Stimulated activated CD8-positive, alpha-beta memory T cell treated with anti-CD3 and anti-CD28 coated beads, Interleukin-12 subunit alpha, Interleukin-12 subunit beta, amount 100 ng/mL, for 4 hours (primary cell): ENCODE results near the gene PLCB4.

Experiments used
- DNase-seq: peaks from one replicate; pipeline ENCODE4 v3.0.0-alpha.2; 2020; ENCODE audit warnings: low read depth

Gene PLCB4

DNA sequence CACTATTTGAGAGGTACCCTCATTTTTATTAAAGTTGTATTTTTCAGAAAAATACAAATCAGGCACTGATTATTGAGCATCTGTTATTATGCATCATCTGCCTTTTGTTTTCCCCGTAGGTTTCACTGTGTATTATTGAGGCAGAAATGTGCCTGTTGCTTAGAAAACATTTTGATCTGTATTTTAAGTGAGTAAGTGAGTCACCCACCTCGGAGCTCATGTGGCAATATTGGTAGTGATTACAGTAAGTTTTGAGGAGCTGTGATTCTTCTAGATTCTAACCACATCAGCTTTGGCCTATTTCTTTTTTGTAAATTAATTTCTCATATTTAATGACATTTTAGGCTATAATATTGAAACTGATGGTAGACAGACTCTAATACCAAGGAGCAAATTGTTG, 385.9 kb downstream of the PLCB4 start:
- no peak for DNase-seq

GRCh38 chr20:9457136-9457535, 388.2 kb downstream of the PLCB4 start:
- no peak for DNase-seq

GRCh38 chr20:9458138-9458796, 389.4 kb downstream of the PLCB4 start:
- no peak for DNase-seq

GRCh38 chr20:9460518-9460917, 391.6 kb downstream of the PLCB4 start:
- no peak for DNase-seq

- no peak for DNase-seq
These were observed 399.1 kb downstream of the PLCB4 start for GRCh38 chr20:9467995-9468394.

DNA sequence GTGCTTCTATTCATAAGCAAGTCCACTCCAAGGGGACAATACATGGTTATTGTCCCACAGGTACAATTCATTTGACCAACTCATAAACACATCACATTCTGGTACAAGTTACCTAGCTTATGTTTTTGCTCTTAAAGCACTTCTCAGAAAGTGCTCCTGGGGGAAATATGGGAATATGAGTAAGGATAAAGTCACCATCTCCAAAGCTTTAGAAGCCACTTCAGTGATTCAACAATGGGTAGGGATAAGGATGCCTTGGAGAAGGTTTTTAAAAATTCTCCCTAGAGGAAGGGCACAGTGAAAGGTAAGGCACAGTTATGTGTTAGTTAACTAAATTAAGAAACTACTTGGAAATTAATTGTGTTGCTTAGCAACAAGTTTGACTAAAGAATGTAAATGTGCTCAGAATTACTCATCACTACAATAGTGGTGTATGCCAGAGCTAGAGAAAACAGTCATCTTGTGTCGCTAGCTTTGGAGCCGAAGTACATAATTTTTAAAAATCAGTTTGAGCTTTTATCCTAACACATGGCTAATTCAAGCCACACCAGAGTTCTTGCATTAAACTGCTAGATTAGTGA, 406.0 kb downstream of the PLCB4 start:
- no peak for DNase-seq

DNA sequence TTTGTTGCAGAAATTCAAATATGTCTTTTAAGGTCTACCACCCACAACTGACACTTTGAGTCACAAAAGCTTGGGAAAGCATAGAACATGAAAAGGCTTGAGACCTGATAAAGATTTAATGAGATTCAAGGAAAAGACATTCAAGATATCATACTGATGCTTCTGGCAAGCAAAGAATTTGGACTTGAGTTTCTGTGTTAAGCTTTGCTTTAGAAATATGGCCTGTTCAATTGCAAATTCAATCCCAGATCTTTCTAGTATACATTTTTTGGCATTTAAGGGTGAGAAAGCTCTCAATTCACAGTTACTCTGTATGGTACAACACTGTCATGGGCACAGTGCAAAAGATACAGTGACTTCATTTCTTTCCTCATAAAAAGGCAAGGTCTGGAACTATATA, 406.6 kb downstream of the PLCB4 start:
- DNase-seq: no peak

- no peak for DNase-seq
These were observed 407.3 kb downstream of the PLCB4 start for GRCh38 chr20:9476174-9476573.

GRCh38 chr20:9476637-9477036, 407.8 kb downstream of the PLCB4 start:
- DNase-seq: no peak

DNA sequence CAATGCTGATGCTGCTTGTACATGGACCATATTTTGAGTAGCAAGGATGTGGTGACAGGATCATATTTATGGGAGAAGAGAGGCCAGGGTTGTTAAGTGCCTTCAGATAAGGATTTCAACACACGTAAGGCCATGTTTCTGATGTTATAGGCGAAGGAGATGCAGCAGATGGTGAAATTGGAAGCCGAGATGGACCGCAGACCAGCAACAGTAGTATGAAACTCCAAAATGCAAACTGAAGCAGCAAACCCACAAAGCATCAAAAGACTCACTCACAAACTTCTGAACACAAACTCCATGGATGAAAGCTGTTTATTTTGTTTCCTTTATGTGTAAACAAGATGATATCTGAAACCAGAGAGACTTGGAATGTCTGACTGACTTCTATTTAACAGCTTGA, 409.9 kb downstream of the PLCB4 start:
- DNase-seq: no peak

DNA sequence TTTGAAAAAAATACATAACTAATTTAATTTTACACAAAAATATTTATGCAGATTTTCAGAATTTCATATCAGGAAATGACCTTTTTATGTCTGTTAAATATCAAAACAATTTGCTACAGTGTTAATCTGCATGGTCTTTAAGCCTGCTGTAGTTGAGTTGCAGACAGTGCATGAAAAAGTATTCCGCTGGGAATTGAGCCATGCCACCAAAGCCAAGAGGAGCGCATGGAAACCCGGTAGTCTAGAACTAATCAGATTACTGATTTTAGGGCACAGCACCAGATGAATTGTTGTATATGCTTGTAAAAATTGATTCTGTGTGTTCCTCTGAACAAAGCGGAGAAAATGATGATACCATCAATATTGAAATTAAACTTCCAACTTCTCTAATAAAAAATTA, 411.2 kb downstream of the PLCB4 start:
- no peak for DNase-seq

DNA sequence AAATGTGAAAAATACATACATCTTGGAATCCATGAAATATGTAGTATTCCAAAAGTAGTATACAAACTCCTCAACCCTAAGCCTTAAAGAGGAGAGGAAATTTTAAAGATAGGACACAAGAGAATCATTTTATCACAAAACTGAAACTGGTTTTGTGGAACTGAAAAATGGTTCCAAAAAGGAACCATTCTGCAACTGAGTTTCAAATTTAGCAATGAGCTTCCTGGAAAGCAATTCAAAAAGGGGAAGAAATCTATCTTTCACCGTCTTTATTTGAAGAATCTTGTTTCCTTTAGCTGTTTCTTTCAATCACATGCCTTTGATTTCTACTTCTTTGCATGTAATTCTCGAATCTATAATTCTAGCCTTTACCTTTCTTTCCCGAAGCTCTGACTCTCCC, 413.3 kb downstream of the PLCB4 start:
- no peak for DNase-seq

DNA sequence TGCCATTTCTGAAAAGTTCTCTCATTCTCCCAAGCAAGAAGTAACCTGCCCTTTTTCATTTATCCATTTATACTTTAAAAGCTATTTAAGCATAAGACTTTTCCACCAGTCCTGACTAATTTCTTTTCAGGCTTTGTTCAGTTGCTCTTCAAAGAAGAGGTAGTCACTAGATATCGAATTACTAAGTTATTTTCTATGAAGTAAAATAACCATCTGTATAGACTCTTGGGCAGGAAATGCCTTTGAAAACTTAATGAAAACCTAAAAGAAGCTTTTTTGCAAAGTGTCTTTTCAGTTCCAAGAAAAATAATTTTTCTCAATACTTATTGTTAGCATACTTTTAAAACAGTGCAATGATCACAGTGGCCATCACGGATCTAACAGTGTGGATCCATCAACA, 414.2 kb downstream of the PLCB4 start:
- no peak for DNase-seq

GRCh38 chr20:9485614-9486340, 416.9 kb downstream of the PLCB4 start:
- DNase-seq: no peak

- DNase-seq: no peak
These were observed 418.3 kb downstream of the PLCB4 start for GRCh38 chr20:9487231-9487630.

DNA sequence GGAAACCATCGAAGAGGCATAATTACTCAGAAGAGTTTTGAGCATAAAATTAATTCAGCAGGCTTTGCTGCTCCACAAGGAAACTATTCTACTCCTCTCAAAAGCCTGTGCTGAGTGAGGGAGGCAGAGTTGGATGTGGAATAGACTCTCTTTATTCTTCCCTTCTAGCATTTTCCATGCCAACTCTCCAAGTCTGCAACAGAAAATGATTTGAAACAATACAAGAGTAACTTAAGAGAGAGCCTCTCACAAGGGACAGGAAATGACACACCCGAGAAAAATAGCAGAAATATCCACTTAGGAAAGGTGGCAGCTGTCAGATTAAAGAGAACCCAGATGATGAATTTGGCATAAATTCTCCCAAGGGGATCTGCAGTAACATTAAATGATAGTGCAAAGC, 419.2 kb downstream of the PLCB4 start:
- DNase-seq: no peak

GRCh38 chr20:9490161-9490560, 421.3 kb downstream of the PLCB4 start:
- no peak for DNase-seq

DNA sequence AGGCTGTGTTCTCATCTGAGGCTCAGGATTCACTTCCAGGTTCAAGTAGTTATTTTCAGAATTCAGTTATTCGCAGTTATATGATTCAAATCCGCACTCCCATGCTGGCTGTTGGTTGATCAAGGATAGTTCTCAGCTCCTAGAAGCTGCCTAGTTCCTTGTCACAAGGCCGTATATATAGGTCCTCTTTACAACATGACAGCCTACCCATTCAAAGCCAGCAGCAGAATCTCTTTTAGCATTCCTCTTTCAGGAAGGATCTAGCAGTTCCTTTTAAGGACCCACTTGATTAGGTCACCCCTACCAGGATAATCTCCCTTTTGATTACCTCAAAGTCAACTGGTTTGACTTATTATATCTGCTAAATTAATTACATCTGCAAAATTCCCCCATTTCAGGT, 421.7 kb downstream of the PLCB4 start:
- no peak for DNase-seq

GRCh38 chr20:9491324-9491723, 422.4 kb downstream of the PLCB4 start:
- DNase-seq: no peak

GRCh38 chr20:9492067-9492466, 423.2 kb downstream of the PLCB4 start:
- no peak for DNase-seq

DNA sequence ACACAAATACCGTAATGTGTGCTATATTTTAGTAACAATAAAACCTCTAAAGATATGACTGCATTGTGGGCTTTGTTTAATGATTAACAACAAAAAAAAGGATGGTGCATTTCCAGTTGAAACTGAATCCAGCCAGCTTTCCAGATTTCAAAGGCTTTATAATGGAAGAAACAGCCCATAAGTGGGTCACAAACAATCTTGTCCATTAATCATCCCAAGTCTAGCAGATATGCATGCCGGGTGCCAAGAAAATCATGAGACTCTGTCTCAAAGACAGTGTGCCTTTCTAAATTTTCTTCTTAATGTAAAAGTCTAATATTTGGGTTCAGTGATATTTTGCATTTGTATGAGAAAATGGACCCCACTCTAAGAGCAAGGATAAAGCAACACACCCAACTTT, 424.9 kb downstream of the PLCB4 start:
- no peak for DNase-seq

DNA sequence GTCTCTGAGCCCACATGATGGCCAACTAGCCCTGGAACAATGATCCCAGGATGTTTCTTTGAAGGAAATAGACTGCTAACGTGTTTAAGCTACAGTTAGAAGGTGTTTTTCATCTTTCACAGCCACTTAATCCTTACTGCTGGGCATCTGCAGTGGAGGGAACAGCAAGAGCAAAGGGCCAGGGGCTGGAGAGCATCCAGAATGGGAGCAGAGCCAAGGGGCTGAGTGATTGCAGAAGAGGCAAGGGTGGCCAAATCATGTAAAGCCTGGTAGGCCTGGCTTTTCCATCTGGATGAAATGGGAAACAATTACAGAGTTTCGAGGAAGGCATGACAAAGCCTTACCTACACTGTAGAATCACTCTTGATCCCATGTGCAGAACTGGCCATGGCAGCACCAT, 426.8 kb downstream of the PLCB4 start:
- no peak for DNase-seq

- DNase-seq: no peak
These were observed 427.3 kb downstream of the PLCB4 start for GRCh38 chr20:9496155-9496554.

GRCh38 chr20:9498322-9498721, 429.4 kb downstream of the PLCB4 start:
- no peak for DNase-seq
